Fibroblast of the aortic adventitia (primary cell): ENCODE results near the gene DNAH10. TPM values are rescaled to one million over a fixed set of nuclear protein-coding genes. Genes with fewer than 3 reads are reported as not detected.

Experiments used
- DNase-seq: peaks from one replicate; pipeline ENCODE4 v3.0.0-alpha.2; 2010; ENCODE audit warnings: low read depth
- H3K4me3 ChIP-seq: 2 replicates; pipeline ENCODE4 v1.5.1; 2011; ENCODE audit warnings: low read depth, mild to moderate bottlenecking, control low read depth, low read length, moderate library complexity
- total RNA-seq: library from RNA; depleted of rRNA; stranded (reverse); fragments of >200 nt; gene quantifications from 2 replicates; pipeline ENCODE4 v1.2.3, GENCODE V29; 2012; ENCODE audit warnings: low replicate concordance
- TF ChIP-seq, protein P1 (sequence below): IDR thresholded peaks from 2 replicates; pipeline ENCODE4 v1.5.1; 2011; ENCODE audit warnings: mild to moderate bottlenecking, low read length, control low read depth, inconsistent platforms; ENCODE audit not compliant: insufficient read depth

The DNAH10 gene
- total RNA-seq, 1 donor: 0.18 TPM

GRCh38 chr12:123799227-123799626 is 37.1 kb downstream of the DNAH10 start:
- H3K4me3 ChIP-seq: no peak overlapping the region
- TF ChIP-seq, protein P1, sequence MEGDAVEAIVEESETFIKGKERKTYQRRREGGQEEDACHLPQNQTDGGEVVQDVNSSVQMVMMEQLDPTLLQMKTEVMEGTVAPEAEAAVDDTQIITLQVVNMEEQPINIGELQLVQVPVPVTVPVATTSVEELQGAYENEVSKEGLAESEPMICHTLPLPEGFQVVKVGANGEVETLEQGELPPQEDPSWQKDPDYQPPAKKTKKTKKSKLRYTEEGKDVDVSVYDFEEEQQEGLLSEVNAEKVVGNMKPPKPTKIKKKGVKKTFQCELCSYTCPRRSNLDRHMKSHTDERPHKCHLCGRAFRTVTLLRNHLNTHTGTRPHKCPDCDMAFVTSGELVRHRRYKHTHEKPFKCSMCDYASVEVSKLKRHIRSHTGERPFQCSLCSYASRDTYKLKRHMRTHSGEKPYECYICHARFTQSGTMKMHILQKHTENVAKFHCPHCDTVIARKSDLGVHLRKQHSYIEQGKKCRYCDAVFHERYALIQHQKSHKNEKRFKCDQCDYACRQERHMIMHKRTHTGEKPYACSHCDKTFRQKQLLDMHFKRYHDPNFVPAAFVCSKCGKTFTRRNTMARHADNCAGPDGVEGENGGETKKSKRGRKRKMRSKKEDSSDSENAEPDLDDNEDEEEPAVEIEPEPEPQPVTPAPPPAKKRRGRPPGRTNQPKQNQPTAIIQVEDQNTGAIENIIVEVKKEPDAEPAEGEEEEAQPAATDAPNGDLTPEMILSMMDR: no peak
- DNase-seq: no peak

- TF ChIP-seq, protein P1: peak; percentile 64
- DNase-seq: peak; percentile 68
- H3K4me3 ChIP-seq: no peak overlapping the region
Observed at GRCh38 chr12:123801573-123802178, 39.6 kb downstream of the DNAH10 start.

DNA sequence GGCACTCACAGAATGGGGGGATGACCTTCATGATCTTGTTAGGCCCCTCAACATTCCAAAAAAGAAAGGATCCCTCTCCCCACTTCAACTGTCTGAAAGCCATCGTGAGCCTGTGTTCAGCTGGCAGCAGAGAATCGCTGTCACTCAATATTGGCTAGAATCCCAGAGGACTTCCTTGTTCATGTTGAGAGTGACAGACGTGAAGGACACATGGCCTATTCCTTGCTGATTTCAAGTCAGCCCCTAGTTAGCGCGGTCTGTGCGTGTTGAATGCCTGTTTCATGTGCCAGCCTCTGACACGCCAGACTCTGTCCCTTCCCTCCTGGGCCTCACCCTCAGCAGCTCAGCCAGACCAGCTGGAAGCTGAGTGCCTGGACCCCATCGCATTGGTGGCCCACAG is 43.1 kb downstream of the DNAH10 start:
- DNase-seq: no peak
- no peak overlapping the region for H3K4me3 ChIP-seq
- TF ChIP-seq, protein P1: no peak

DNA sequence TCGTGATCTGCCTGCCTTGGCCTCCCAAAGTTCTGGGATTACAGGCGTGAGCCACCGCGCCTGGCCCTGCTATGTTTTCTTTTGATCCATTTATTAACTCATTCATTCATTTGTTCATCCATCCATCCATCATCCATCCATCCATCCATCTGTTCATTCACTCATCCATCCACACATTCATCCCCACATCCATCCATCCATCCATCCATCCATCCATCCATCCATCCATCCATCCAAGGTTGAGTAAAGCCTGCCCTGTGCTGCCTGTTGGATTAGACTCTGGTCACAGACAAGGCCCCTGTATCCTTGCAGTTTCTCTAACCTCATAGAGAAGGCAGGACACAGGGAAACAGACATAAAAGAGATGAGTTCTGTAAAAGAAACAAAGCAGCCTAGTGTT is 44.9 kb downstream of the DNAH10 start:
- no peak for DNase-seq
- TF ChIP-seq, protein P1: no peak
- H3K4me3 ChIP-seq: no peak overlapping the region

GRCh38 chr12:123807670-123808069 is 45.6 kb downstream of the DNAH10 start:
- no peak overlapping the region for H3K4me3 ChIP-seq
- peak; percentile 34 for DNase-seq
- TF ChIP-seq, protein P1: no peak

DNA sequence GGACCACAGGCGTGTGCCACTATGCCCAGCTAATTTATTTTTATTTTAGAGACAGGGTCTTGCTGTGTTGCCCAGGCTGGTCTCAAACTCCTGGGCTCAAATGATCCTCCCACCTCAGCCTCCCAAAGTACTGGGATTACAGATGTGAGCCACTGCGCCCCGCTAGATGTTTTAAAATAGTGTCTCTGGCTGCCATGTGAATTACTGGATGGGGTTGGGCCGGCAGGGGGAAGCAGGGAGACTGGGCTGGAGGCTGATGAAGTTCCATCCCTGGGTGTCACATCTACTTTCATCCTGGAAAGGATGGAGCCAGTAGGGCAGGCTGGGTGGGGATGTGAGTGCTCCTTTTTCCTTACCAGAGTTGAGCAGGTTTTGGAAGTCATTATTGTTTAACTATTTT is 46.1 kb downstream of the DNAH10 start:
- no peak overlapping the region for H3K4me3 ChIP-seq
- DNase-seq: no peak
- TF ChIP-seq, protein P1: peak; percentile 35

DNA sequence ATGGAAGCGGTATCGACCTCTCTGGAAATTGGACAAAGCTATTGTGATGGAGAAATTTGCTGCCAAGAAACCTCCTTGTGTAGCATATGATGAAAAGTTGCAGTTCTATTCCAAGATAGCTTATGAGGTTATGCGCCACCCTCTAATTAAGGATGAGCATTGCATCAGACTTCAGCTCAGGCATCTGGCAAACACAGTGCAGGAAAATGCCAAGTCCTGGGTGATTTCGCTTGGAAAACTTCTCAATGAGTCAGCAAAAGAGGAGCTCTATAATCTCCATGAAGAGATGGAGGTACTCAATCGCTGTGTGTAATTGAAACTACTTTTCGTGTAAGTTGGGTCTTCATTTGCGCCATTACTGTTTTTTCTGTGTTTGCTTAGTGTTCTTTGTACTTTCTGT is 51.2 kb downstream of the DNAH10 start:
- no peak overlapping the region for H3K4me3 ChIP-seq
- TF ChIP-seq, protein P1: no peak
- peak; percentile 57 for DNase-seq
